Fibroblast of pulmonary artery (primary cell): Measurements from ENCODE around the gene NDUFAF8.

Source experiments
- DNase-seq: peaks from one replicate; pipeline ENCODE4 v3.0.0-alpha.2; 2010; ENCODE audit warnings: low read depth
- H3K4me3 ChIP-seq: replicated peaks from 2 replicates; pipeline ENCODE4 v1.5.1; 2011; ENCODE audit warnings: low read depth, mild to moderate bottlenecking, control low read depth, low read length, moderate library complexity
- CTCF ChIP-seq: IDR thresholded peaks from 2 replicates; pipeline ENCODE4 v1.5.1; 2011; ENCODE audit warnings: mild to moderate bottlenecking, control low read depth, low read length, inconsistent platforms; ENCODE audit errors: missing control alignments

The NDUFAF8 gene

GRCh38 chr17:81235822-81236740 is 3.0 kb upstream of the NDUFAF8 start:
- TF ChIP-seq CTCF: no peak
- H3K4me3 ChIP-seq: no peak overlapping the region
- no peak for DNase-seq

GRCh38 chr17:81236784-81237183 is 2.3 kb upstream of the NDUFAF8 start:
- TF ChIP-seq CTCF: no peak
- DNase-seq: no peak
- no peak overlapping the region for H3K4me3 ChIP-seq

- peak overlapping the region; percentile 80 for H3K4me3 ChIP-seq
- no peak for TF ChIP-seq CTCF
- no peak for DNase-seq
Observed at GRCh38 chr17:81237591-81238489, 1.3 kb upstream of the NDUFAF8 start.

- H3K4me3 ChIP-seq: peak overlapping the region; percentile 80
- TF ChIP-seq CTCF: no peak
- no peak for DNase-seq
Observed at GRCh38 chr17:81238490-81238814, 666 bp upstream of the NDUFAF8 start.

GRCh38 chr17:81239714-81240555 is 817 bp downstream of the NDUFAF8 start:
- DNase-seq: peak; percentile 23
- no peak for TF ChIP-seq CTCF
- peak overlapping the region; percentile 81 for H3K4me3 ChIP-seq

- DNase-seq: no peak
- no peak overlapping the region for H3K4me3 ChIP-seq
- TF ChIP-seq CTCF: no peak
Observed at GRCh38 chr17:81240761-81241160, 1.6 kb downstream of the NDUFAF8 start.
